OCI-LY7 (cell line): Measurements from ENCODE around the gene PRF1. TPM values are rescaled to one million over a fixed set of nuclear protein-coding genes. Genes with fewer than 3 reads are reported as not detected.

Experiments used
- BruUV-seq: library from RNA; stranded (reverse); fragments of 400-500 nt; replicated peaks from 2 replicates; lab custom pipeline; 2021; lab: Mats Ljungman, UMichigan
- CTCF ChIA-PET: fragments of 300-600 bp; sonication (Branson Sonifier 250); formaldehyde crosslinking; loops from one replicate; lab custom pipeline; 2022; ENCODE audit warnings: antibody characterized with exemption; ENCODE audit not compliant: unreplicated experiment; lab: Charles Lee
- POLR2A ChIA-PET: fragments of 300-600 bp; sonication (Branson Sonifier 250); formaldehyde crosslinking; loops from one replicate; lab custom pipeline; 2022; ENCODE audit warnings: antibody characterized with exemption; lab: Charles Lee
- DNase-seq: peaks from one replicate; pipeline ENCODE4 v3.0.0-alpha.2; 2015; ENCODE audit warnings: low spot score
- H2AFZ ChIP-seq: fragments of 200-600 bp; sonication (generic), shearing (Covaris generic); 2 replicates; pipeline ENCODE4 v1.6.1; 2014; ENCODE audit warnings: mild to moderate bottlenecking, antibody characterized with exemption, low read length, moderate library complexity
- H3K27ac ChIP-seq: fragments of 200-600 bp; sonication (generic); 2 replicates; pipeline ENCODE4 v1.5.1; 2014; ENCODE audit warnings: mixed run types, low read depth, mild to moderate bottlenecking, moderate library complexity, low read length, inconsistent platforms; ENCODE audit not compliant: poor library complexity, severe bottlenecking
- H3K36me3 ChIP-seq: fragments of 200-600 bp; sonication (generic); 2 replicates; pipeline ENCODE4 v1.6.1; 2014; ENCODE audit warnings: mild to moderate bottlenecking, antibody characterized with exemption, low read length, moderate library complexity, mixed read lengths; ENCODE audit not compliant: insufficient read depth
- H3K4me1 ChIP-seq: fragments of 200-600 bp; sonication (generic); 2 replicates; pipeline ENCODE4 v1.5.1; 2014; ENCODE audit warnings: mild to moderate bottlenecking, low read length; ENCODE audit not compliant: insufficient read depth, poor library complexity, severe bottlenecking
- H3K4me2 ChIP-seq: fragments of 200-600 bp; sonication (generic); 2 replicates; pipeline ENCODE4 v1.6.1; 2014; ENCODE audit warnings: mild to moderate bottlenecking, low read length
- H3K4me3 ChIP-seq: fragments of 200-600 bp; sonication (generic); 2 replicates; pipeline ENCODE4 v1.5.1; 2014; ENCODE audit warnings: mild to moderate bottlenecking, low read depth, low read length; ENCODE audit not compliant: poor library complexity, severe bottlenecking
- H3K79me2 ChIP-seq: fragments of 200-600 bp; sonication (generic); 2 replicates; pipeline ENCODE4 v1.6.1; 2016; ENCODE audit warnings: low read depth, mild to moderate bottlenecking, low read length, moderate library complexity, mixed read lengths; ENCODE audit not compliant: insufficient read depth
- H3K9me2 ChIP-seq: fragments of 200-600 bp; sonication (generic); 2 replicates; pipeline ENCODE4 v1.6.1; 2016; ENCODE audit warnings: mild to moderate bottlenecking, low read length, mixed read lengths; ENCODE audit not compliant: insufficient read depth
- H3K9me3 ChIP-seq: fragments of 200-600 bp; sonication (generic); 2 replicates; pipeline ENCODE4 v1.6.1; 2014; ENCODE audit warnings: mild to moderate bottlenecking, mixed run types, low read length, mixed read lengths
- H4K20me1 ChIP-seq: fragments of 200-600 bp; sonication (generic); 2 replicates; pipeline ENCODE4 v1.6.1; 2014; ENCODE audit warnings: mild to moderate bottlenecking, antibody characterized with exemption, low read length, moderate library complexity, mixed read lengths; ENCODE audit not compliant: insufficient read depth
- CTCF ChIP-seq: fragments of 200-600 bp; sonication (generic); conservative IDR thresholded peaks from 2 replicates; pipeline ENCODE4 v1.5.1; 2014; ENCODE audit warnings: mild to moderate bottlenecking, antibody characterized with exemption, low read length, moderate library complexity, mixed read lengths
- EZH2phosphoT487 ChIP-seq: fragments of 200-600 bp; sonication (generic); IDR thresholded peaks from 2 replicates; pipeline ENCODE4 v1.6.1; 2018; ENCODE audit warnings: low read depth, borderline replicate concordance, mild to moderate bottlenecking, mixed run types, antibody characterized with exemption, low read length, moderate library complexity, mixed read lengths
- intact Hi-C: fragments of 100-400 bp; cut with micrococcal nuclease; formaldehyde crosslinking; loops from one replicate; pipeline ENCODE4 v1.10.0; 2022; ENCODE audit not compliant: unreplicated experiment
- total RNA-seq, 2 experiments: library from RNA; depleted of rRNA in 1 of 2; stranded (reverse); fragments of >200 nt in 1 of 2; shearing (Covaris generic) in 1 of 2; gene quantifications; 2 replicates each; pipeline ENCODE4 v1.2.3, GENCODE V29; 2014 to 2022

PRF1 gene
- total RNA-seq, 2 experiments from 2014 or later = 5.8 to 7.0 TPM

DNA sequence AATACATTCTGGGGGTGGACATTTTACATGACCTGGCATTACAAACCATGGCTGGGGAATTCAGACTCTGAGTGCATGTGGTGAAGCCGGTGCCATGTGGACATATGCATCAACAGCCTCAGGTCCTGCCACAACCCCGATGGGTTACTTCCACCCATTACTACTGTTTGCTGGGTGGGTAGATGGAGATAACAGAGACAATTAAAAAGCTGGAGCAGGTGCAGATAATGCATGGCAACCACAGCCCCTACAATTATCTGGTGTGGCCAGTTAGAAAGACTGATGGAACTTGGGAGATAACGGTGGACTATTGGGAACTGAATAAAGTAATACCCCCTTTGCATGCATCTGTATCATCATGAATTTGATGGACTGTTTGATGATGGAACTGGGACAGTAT lies 48.2 kb upstream of the PRF1 start:
- H3K4me2 ChIP-seq = no peak overlapping the region
- H2AFZ ChIP-seq = no peak overlapping the region
- no peaks in the 10 kb centered on the region for H4K20me1 ChIP-seq
- no peak for TF ChIP-seq CTCF
- no peak for TF ChIP-seq EZH2phosphoT487
- POLR2A ChIA-PET = no interaction called here
- no TSS peak for BruUV-seq
- H3K9me2 ChIP-seq = no peaks in the 10 kb centered on the region
- H3K36me3 ChIP-seq = no peaks in the 10 kb centered on the region
- H3K9me3 ChIP-seq = peaks cover 16% of the 10 kb centered on the region; the same call in 1 of the 2 replicates
- no peaks in the 10 kb centered on the region for H3K4me1 ChIP-seq
- intact Hi-C loops = no loop called here
- H3K79me2 ChIP-seq = no peaks in the 10 kb centered on the region
- no peak for DNase-seq
- no peak overlapping the region for H3K27ac ChIP-seq
- no peak overlapping the region for H3K4me3 ChIP-seq
- CTCF ChIA-PET = no interaction called here

GRCh38 chr10:70650104-70650503 lies 47.6 kb upstream of the PRF1 start:
- ChIA-PET POLR2A (no interaction called here), CTCF (no interaction called here)
- H3K4me1 ChIP-seq = no peaks in the 10 kb centered on the region
- TF ChIP-seq EZH2phosphoT487 (no peak), CTCF (no peak)
- no peak overlapping the region for H3K4me2 ChIP-seq
- H2AFZ ChIP-seq = no peak overlapping the region
- no TSS peak for BruUV-seq
- no peak overlapping the region for H3K27ac ChIP-seq
- no peaks in the 10 kb centered on the region for H3K79me2 ChIP-seq
- H4K20me1 ChIP-seq = no peaks in the 10 kb centered on the region
- H3K4me3 ChIP-seq = no peak overlapping the region
- peaks cover 16% of the 10 kb centered on the region; the same call in 1 of the 2 replicates for H3K9me3 ChIP-seq
- H3K36me3 ChIP-seq = no peaks in the 10 kb centered on the region
- no peak for DNase-seq
- no peaks in the 10 kb centered on the region for H3K9me2 ChIP-seq
- intact Hi-C loops = no loop called here

DNA sequence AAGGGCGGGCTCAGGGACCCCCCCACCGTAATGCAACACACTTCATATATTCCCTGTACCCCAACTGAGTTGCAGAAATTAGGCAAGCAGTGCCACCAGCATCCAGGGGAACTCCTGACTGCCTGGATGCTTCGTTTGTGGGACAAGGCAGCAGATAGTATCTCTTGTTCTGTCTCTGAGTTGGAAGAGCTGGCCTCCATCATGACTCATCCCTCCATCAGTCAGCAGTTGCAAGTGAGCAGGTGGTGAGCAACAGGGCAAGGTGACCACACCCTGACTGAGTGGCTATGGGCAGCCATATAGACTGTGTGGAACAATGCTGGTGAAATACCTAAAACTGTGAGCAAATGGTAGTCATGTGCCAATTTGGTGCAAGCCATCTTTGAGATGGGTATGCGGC lies 47.0 kb upstream of the PRF1 start:
- no peaks in the 10 kb centered on the region for H3K4me1 ChIP-seq
- H3K27ac ChIP-seq = no peak overlapping the region
- no peak overlapping the region for H2AFZ ChIP-seq
- TF ChIP-seq EZH2phosphoT487 (no peak), CTCF (no peak)
- intact Hi-C loops = no loop called here
- CTCF ChIA-PET = no interaction called here
- DNase-seq = no peak
- no peaks in the 10 kb centered on the region for H4K20me1 ChIP-seq
- no peaks in the 10 kb centered on the region for H3K9me2 ChIP-seq
- no TSS peak for BruUV-seq
- peaks cover 16% of the 10 kb centered on the region; the same call in 1 of the 2 replicates for H3K9me3 ChIP-seq
- H3K36me3 ChIP-seq = no peaks in the 10 kb centered on the region
- H3K4me3 ChIP-seq = no peak overlapping the region
- POLR2A ChIA-PET = no interaction called here
- H3K79me2 ChIP-seq = no peaks in the 10 kb centered on the region
- no peak overlapping the region for H3K4me2 ChIP-seq
